Hematopoietic multipotent progenitor cell treated with erythropoietin and hydrocortisone succinate and interleukin-3 and kit ligand, for 17 days (in vitro differentiated cells): ENCODE measurements around the gene FFAR3.

Experiments used
- DNase-seq: peaks from one replicate; pipeline ENCODE4 v3.0.0-alpha.2; 2015; ENCODE audit warnings: low spot score

The FFAR3 gene

DNA sequence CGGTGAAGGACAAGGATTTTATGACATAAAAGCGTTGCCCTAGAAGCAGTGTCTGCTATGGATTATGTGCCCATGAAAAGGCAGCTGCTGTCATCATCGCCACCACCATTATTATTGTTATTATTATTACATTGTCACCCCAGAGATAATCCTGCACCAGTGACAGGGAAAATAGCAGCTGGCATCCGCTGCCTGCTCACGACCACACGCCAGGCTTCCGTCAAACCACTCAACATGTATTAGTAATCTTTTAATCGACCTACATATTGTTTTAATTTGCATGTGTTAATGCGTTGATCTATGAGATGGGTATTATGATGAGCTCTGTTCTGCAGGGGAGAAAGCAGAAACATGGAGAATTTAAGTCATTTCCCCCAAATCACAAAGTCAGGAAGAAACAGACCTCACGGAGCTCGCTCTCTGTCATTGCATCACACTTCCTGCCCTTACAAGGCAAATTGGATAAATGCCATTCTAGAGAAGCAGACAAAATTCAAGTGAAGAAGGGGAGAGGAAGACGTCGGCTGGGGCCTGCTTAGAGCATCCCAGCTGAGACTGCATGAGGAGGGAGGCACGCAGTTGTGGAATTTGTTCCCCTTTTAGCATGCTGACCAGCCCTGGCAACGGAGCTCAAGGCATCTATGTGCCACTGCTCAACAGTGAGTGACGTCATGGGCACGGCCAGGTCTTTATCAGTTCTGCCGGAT lies at the start of gene FFAR3:
Gene FFAR3 (plus strand): TSS at position 594 of the 707 bp plus-strand sequence. CDS start 431 bp downstream, outside the sequence.
- DNase-seq, result no peak

DNA sequence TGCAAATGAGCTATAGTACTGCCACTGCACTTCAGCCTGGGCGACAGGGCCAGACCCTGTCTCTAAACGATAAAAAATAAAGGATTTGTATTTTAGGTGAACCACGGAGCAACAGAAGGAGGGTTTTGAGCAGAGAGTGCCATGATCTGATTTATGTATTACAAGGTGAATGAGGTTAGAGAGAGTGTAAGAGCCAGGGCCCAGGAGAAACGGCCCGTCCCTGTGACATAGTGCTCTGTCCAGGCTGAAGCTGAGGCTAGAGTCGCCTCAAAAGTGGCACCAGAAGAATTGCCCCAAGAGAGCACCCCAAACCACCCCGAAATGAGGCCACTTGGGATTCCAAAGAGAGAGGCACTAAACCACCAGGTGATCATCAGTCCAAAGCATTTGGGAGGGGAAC lies 49.4 kb upstream of the FFAR3 start:
- no peak for DNase-seq

GRCh38 chr19:35309481-35310279 lies 48.6 kb upstream of the FFAR3 start:
- DNase-seq, result no peak

DNA sequence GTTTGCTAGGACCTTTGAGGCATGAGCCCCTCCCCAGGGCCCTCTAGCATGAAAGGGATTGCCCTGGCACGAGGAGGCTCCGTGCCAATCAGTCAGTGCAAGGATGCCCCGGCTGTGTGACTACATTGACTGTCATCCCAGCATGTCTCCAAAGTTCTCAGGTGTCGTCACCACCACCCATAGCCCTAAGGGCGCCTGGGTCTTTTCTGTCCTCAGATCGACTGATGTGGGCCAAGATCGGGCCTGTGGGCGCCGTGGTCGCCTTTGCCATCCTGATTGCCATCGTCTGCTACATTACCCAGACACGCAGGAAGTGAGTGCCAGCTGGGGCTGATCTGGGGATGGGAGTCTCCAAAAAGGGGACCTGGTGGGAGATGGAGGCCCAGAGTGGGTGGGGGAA lies 47.9 kb upstream of the FFAR3 start:
- no peak for DNase-seq

GRCh38 chr19:35310811-35311465 lies 47.3 kb upstream of the FFAR3 start:
- DNase-seq, result no peak

- DNase-seq, result no peak
Observed at GRCh38 chr19:35311901-35312665, 46.2 kb upstream of the FFAR3 start.

DNA sequence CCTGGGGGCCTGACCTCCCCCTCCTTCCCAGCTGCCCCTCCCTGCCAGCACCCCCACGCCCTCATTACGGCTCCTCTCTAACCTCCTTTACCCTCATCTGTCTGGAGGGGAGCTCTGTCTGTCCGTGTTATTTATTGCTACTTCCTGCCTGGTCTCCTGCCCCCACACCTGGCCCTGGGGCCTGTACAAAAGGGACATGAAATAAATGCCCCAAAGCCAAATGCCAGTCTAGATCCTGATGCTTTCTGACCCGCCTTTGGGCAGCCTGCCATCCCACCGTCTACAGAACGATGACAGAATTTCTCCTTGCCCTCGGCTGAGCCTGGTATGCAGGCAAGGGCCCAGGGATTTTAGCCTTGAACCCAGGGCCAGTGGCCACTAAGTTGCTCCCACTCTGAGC lies 44.7 kb upstream of the FFAR3 start:
- no peak for DNase-seq

DNA sequence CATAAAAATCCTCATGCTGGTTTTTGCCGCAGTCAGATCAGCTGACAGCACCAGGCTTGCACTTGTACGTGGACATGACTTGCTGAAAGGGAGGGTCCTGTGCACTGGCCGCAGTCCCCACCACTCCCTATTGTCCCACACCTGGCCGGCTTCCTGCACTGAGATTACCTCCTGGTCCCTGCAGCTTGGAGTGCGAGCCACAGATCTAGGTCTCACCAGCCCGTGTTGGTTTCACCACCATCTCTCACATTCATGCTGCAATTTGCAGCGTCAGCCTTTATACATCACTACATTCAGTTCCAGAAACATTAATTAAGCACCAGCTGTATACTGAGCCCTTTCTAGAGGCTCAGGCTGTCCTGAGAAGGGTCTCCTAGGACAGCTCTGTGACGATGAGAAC lies 44.2 kb upstream of the FFAR3 start:
- DNase-seq, result no peak

GRCh38 chr19:35314858-35315470 lies 43.3 kb upstream of the FFAR3 start:
- DNase-seq, result no peak

DNA sequence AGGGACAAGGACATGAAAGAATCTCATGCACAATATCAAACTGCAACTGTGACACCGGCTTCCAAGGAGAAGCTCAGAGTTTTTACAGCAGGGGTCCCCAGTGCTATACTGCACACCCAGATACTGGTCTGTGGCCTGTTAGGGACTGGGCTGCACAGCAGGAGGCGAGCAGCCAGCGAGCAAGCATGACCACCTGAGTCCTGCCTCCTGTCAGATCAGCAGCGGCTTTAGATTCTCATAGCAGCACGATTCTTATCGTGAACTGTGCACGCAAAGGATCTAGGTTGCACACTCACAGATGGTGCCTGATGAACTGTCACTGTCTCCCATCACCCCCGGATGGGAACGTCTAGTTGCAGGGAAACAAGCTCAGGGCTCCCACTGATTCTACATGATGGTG lies 42.4 kb upstream of the FFAR3 start:
- no peak for DNase-seq

- no peak for DNase-seq
Observed at GRCh38 chr19:35316560-35316959, 41.7 kb upstream of the FFAR3 start.

GRCh38 chr19:35317464-35318043 lies 40.7 kb upstream of the FFAR3 start:
- DNase-seq, result no peak

- no peak for DNase-seq
Observed at GRCh38 chr19:35318679-35319448, 39.4 kb upstream of the FFAR3 start.

GRCh38 chr19:35320065-35320713 lies 38.1 kb upstream of the FFAR3 start:
- DNase-seq, result no peak

- DNase-seq, result no peak
Observed at GRCh38 chr19:35321291-35321690, 37.0 kb upstream of the FFAR3 start.

DNA sequence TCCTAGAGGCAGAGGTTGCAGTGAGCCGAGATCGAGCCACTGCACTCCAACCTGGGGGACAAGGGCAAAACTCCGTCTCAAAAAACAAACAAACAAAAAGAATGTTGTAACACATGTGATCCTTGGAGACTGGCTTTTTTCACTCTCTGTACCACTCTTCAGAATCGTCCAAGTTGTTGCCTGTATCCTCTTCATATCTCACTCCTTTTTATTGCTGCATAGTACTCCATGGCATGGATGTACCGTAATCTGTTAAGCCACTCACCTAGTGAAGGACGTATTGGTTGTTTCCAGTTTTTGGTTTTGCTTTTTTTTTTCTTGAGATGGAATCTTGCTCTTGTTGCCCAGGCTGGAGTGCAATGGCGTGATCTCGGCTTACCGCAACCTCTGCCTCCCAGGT lies 36.2 kb upstream of the FFAR3 start:
- no peak for DNase-seq

DNA sequence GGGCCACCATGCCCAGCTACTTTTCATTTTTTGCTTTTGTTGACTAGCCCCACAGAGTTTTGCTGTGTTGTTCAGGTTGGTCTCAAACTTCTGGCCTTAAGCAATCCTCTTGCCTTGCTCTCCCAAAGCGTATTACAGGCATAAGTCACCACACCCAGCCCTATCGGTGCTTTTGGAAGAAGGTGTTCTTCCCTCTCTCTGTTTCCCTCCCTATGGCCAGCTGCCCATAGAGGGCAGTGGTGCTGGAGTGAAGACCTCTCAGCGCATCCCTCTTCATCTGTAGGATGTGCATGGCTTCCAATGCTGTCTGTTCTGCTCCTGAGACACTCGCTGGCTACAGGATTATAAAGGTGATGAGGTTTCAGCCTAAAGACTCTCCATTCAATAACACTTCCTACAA lies 30.6 kb upstream of the FFAR3 start:
- no peak for DNase-seq

- no peak for DNase-seq
Observed at GRCh38 chr19:35328851-35329285, 29.4 kb upstream of the FFAR3 start, which contains the start of gene CD22. CD22 (plus strand) TSS chr19:35329187; CDS start chr19:35332041, 2,854 bp downstream.

GRCh38 chr19:35329323-35329722 lies 28.9 kb upstream of the FFAR3 start:
- no peak for DNase-seq

DNA sequence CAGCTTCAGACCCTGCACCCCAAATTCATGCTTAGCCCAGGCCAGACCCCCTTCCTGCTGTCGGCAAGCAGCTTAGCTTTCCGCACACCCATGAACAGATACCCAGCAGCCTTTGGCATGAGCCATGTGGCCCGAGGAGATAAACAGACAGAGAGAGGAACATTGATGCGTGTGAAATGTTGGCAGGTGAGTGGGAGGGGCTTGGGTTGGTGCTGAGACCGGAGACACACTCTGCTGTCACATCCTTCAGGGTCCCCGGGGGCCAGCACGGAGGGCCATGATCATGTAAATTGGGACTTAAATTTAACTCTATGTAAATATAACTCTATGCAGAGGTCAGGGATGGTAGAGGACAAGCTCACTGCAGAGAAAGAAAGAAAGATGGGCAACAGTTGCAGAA lies 27.8 kb upstream of the FFAR3 start:
- no peak for DNase-seq
